HG03442 (cell line): ENCODE results near the gene CD200R1L.
A peak's percentile ranks its signal among the peaks of the same experiment; 100 is the strongest.
"Not testable (repeated sequence)": the region's sequence is repeated elsewhere in the genome, so short reads cannot be mapped to it uniquely, and the experiment has no call there.

ENCODE experiments used
- ATAC-seq: cut with Tn5 transposase; IDR thresholded peaks from one replicate; pipeline ENCODE4 v1.9.1; 2021; ENCODE audit warnings: mild to moderate bottlenecking, moderate library complexity; ENCODE audit not compliant: unreplicated experiment

The CD200R1L gene

GRCh38 chr3:112846764-112847163 lies at the start of gene CD200R1L:
Gene CD200R1L (minus strand): TSS chr3:112846864. CDS start chr3:112829367, 17,497 bp downstream.
- ATAC-seq, result no peak

- ATAC-seq, result no peak
Measured at GRCh38 chr3:112894258-112894657, 47.6 kb upstream of the CD200R1L start.

- ATAC-seq, result no peak
Measured at GRCh38 chr3:112889357-112889756, 42.7 kb upstream of the CD200R1L start.

GRCh38 chr3:112888381-112889085 lies 41.9 kb upstream of the CD200R1L start:
- no peak for ATAC-seq

GRCh38 chr3:112884678-112885290 lies 38.1 kb upstream of the CD200R1L start:
- no peak for ATAC-seq

GRCh38 chr3:112881891-112882290 lies 35.2 kb upstream of the CD200R1L start:
- no peak for ATAC-seq

- ATAC-seq, result no peak
Measured at GRCh38 chr3:112875561-112875960, 28.9 kb upstream of the CD200R1L start.

GRCh38 chr3:112874725-112875124 lies 28.1 kb upstream of the CD200R1L start:
- ATAC-seq, result no peak

- ATAC-seq, result peak; percentile 73
Measured at GRCh38 chr3:112873632-112874031, 27.0 kb upstream of the CD200R1L start.

- ATAC-seq, result no peak
Measured at GRCh38 chr3:112871735-112872134, 25.1 kb upstream of the CD200R1L start.

GRCh38 chr3:112865757-112866156 lies 19.1 kb upstream of the CD200R1L start:
- no peak for ATAC-seq

- no peak for ATAC-seq
Measured at GRCh38 chr3:112860898-112861297, 14.2 kb upstream of the CD200R1L start.

- ATAC-seq, result no peak
Measured at GRCh38 chr3:112858410-112859069, 11.9 kb upstream of the CD200R1L start.

- no peak for ATAC-seq
Measured at GRCh38 chr3:112857526-112857925, 10.9 kb upstream of the CD200R1L start.

- no peak for ATAC-seq
Measured at GRCh38 chr3:112856537-112856936, 9.9 kb upstream of the CD200R1L start.

GRCh38 chr3:112855883-112856282 lies 9.2 kb upstream of the CD200R1L start:
- ATAC-seq, result no peak

- ATAC-seq, result not testable (repeated sequence)
Measured at GRCh38 chr3:112855074-112855473, 8.4 kb upstream of the CD200R1L start.

- ATAC-seq, result no peak
Measured at GRCh38 chr3:112848196-112848595, 1.5 kb upstream of the CD200R1L start.

GRCh38 chr3:112847692-112848091 lies 1.0 kb upstream of the CD200R1L start:
- ATAC-seq, result no peak

GRCh38 chr3:112845772-112846171 lies 892 bp downstream of the CD200R1L start:
- no peak for ATAC-seq

GRCh38 chr3:112829046-112829445 lies 17.6 kb downstream of the CD200R1L start:
- no peak for ATAC-seq
